ENCODE data around the gene SEM1. TPM values are rescaled to one million over a fixed set of nuclear protein-coding genes. Genes with fewer than 3 reads are reported as not detected.

SEM1 gene
- total and polyA plus RNA-seq, 2 donors (not counting 3 experiments of a cell fraction or from before 2014, with no cell fraction given), result 16.7 to 81.6 TPM

GRCh38 chr7:96739167-96739566 lies 29.5 kb upstream of the SEM1 start:
- dilution Hi-C loops (cut with MboI; ENCODE audit: extremely low pct_ligation_motif_present, low sequenced_read_pairs), result no loop called here
- CTCF ChIA-PET, result no interaction called here
- Histone ChIP-seq H3K36me3 (ENCODE audit: control insufficient read depth in 2 of 2, extremely low read depth in 1 of 2, insufficient read depth in 2 of 2, low read length in 2 of 2) (no peaks in the 10 kb centered on the region), H3K4me3 (replicated peaks in 1 of 3; ENCODE audit: insufficient read depth in 1 of 3, low read depth in 1 of 3, low read length in 3 of 3) (no peak overlapping the region), H3K9ac (replicated peaks; ENCODE audit: extremely low read depth, insufficient read depth, low read length) (no peak overlapping the region), H3K4me1 (ENCODE audit: control insufficient read depth, extremely low read depth, insufficient read depth, low read length) (no peaks in the 10 kb centered on the region), H3K9me1 (replicated peaks; ENCODE audit: control insufficient read depth, extremely low read depth, insufficient read depth, low read length) (no peaks in the 10 kb centered on the region), H3K27ac (ENCODE audit: insufficient read depth, low read depth, low read length) (no peak overlapping the region), H2AFZ (ENCODE audit: low read depth, low read length) (no peak overlapping the region), H3K4me2 (ENCODE audit: insufficient read depth, low read length) (no peak overlapping the region), H3K79me2 (ENCODE audit: control insufficient read depth, insufficient read depth, low read length) (no peaks in the 10 kb centered on the region), H4K20me1 (replicated peaks; ENCODE audit: control insufficient read depth, extremely low read depth, insufficient read depth, low read length) (no peaks in the 10 kb centered on the region), H3K27me3 (ENCODE audit: control insufficient read depth in 2 of 2, insufficient read depth in 2 of 2, low read length in 2 of 2) (peaks cover 9 to 33% of the 10 kb centered on the region in 2 experiments), H3K9me3 (replicated peaks; ENCODE audit: control insufficient read depth, insufficient read depth, low read length) (no peaks in the 10 kb centered on the region)
- TF ChIP-seq CTCF (IDR thresholded peaks at IDR 0.05; ENCODE audit: extremely low read depth in 1 of 2, insufficient read depth in 1 of 2, low read depth in 1 of 2, low read length in 2 of 2), result no peak
- TF ChIP-seq GATA2 (IDR thresholded peaks at IDR 0.05; ENCODE audit: insufficient read depth, insufficient read length, low read depth, low read length), result no peak
- no peak for TF ChIP-seq JUN (IDR thresholded peaks at IDR 0.05; ENCODE audit: borderline replicate concordance, insufficient read depth, insufficient read length, low read depth)
- TF ChIP-seq MAX (IDR thresholded peaks at IDR 0.05; ENCODE audit: insufficient read depth, insufficient read length), result no peak
- TF ChIP-seq EZH2 (IDR thresholded peaks at IDR 0.05; ENCODE audit: borderline replicate concordance, low read depth, low read length, severe bottlenecking), result no peak
- no peak for DNase-seq (ENCODE audit: low read depth, low spot score)
- intact Hi-C loops (cut with micrococcal nuclease), result no loop called here
- POLR2A ChIA-PET, result no interaction called here
- no TSS peak for BruUV-seq (replicated peaks)
- no peak for FAIRE-seq

GRCh38 chr7:96738705-96739104 lies 29.1 kb upstream of the SEM1 start:
- Histone ChIP-seq H3K79me2 (ENCODE audit: control insufficient read depth, insufficient read depth, low read length) (no peaks in the 10 kb centered on the region), H3K27me3 (ENCODE audit: control insufficient read depth in 2 of 2, insufficient read depth in 2 of 2, low read length in 2 of 2) (peaks cover 9 to 33% of the 10 kb centered on the region in 2 experiments), H2AFZ (ENCODE audit: low read depth, low read length) (no peak overlapping the region), H4K20me1 (replicated peaks; ENCODE audit: control insufficient read depth, extremely low read depth, insufficient read depth, low read length) (no peaks in the 10 kb centered on the region), H3K4me2 (ENCODE audit: insufficient read depth, low read length) (no peak overlapping the region), H3K9me3 (replicated peaks; ENCODE audit: control insufficient read depth, insufficient read depth, low read length) (no peaks in the 10 kb centered on the region), H3K9me1 (replicated peaks; ENCODE audit: control insufficient read depth, extremely low read depth, insufficient read depth, low read length) (no peaks in the 10 kb centered on the region), H3K9ac (replicated peaks; ENCODE audit: extremely low read depth, insufficient read depth, low read length) (no peak overlapping the region), H3K36me3 (ENCODE audit: control insufficient read depth in 2 of 2, extremely low read depth in 1 of 2, insufficient read depth in 2 of 2, low read length in 2 of 2) (no peaks in the 10 kb centered on the region), H3K4me1 (ENCODE audit: control insufficient read depth, extremely low read depth, insufficient read depth, low read length) (no peaks in the 10 kb centered on the region), H3K27ac (ENCODE audit: insufficient read depth, low read depth, low read length) (no peak overlapping the region), H3K4me3 (replicated peaks in 1 of 3; ENCODE audit: insufficient read depth in 1 of 3, low read depth in 1 of 3, low read length in 3 of 3) (no peak overlapping the region)
- TF ChIP-seq CTCF (IDR thresholded peaks at IDR 0.05; ENCODE audit: extremely low read depth in 1 of 2, insufficient read depth in 1 of 2, low read depth in 1 of 2, low read length in 2 of 2) (no peak), POLR2A (IDR thresholded peaks at IDR 0.05; ENCODE audit: low read depth, low read length) (no peak), EZH2 (IDR thresholded peaks at IDR 0.05; ENCODE audit: borderline replicate concordance, low read depth, low read length, severe bottlenecking) (no peak), POLR2AphosphoS5 (IDR thresholded peaks at IDR 0.05; ENCODE audit: insufficient read depth, low read depth, low read length) (no peak), JUN (IDR thresholded peaks at IDR 0.05; ENCODE audit: borderline replicate concordance, insufficient read depth, insufficient read length, low read depth) (no peak), MYC (IDR thresholded peaks at IDR 0.05; ENCODE audit: low read depth, low read length) (no peak), GATA2 (IDR thresholded peaks at IDR 0.05; ENCODE audit: insufficient read depth, insufficient read length, low read depth, low read length) (no peak), MAX (IDR thresholded peaks at IDR 0.05; ENCODE audit: insufficient read depth, insufficient read length) (no peak)
- DNase-seq (ENCODE audit: low read depth, low spot score) (no peak), FAIRE-seq (no peak)
- BruUV-seq (replicated peaks), result no TSS peak
- ChIA-PET CTCF (no interaction called here), POLR2A (no interaction called here)
- dilution Hi-C loops (cut with MboI; ENCODE audit: extremely low pct_ligation_motif_present, low sequenced_read_pairs) (no loop called here), intact Hi-C loops (cut with micrococcal nuclease) (no loop called here)
